Tracheal epithelial cell (primary cell): ENCODE measurements around the gene PCDH10. TPM values are rescaled to one million over a fixed set of nuclear protein-coding genes. Genes with fewer than 3 reads are reported as not detected.

Experiments used
- total RNA-seq: library from RNA; depleted of rRNA; stranded (reverse); fragments of >200 nt; gene quantifications from 2 replicates; pipeline ENCODE4 v1.2.1, GENCODE V29; 2014

The PCDH10 gene, protein sequence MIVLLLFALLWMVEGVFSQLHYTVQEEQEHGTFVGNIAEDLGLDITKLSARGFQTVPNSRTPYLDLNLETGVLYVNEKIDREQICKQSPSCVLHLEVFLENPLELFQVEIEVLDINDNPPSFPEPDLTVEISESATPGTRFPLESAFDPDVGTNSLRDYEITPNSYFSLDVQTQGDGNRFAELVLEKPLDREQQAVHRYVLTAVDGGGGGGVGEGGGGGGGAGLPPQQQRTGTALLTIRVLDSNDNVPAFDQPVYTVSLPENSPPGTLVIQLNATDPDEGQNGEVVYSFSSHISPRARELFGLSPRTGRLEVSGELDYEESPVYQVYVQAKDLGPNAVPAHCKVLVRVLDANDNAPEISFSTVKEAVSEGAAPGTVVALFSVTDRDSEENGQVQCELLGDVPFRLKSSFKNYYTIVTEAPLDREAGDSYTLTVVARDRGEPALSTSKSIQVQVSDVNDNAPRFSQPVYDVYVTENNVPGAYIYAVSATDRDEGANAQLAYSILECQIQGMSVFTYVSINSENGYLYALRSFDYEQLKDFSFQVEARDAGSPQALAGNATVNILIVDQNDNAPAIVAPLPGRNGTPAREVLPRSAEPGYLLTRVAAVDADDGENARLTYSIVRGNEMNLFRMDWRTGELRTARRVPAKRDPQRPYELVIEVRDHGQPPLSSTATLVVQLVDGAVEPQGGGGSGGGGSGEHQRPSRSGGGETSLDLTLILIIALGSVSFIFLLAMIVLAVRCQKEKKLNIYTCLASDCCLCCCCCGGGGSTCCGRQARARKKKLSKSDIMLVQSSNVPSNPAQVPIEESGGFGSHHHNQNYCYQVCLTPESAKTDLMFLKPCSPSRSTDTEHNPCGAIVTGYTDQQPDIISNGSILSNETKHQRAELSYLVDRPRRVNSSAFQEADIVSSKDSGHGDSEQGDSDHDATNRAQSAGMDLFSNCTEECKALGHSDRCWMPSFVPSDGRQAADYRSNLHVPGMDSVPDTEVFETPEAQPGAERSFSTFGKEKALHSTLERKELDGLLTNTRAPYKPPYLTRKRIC
- under 0.01 TPM in 2 replicates for total RNA-seq

DNA sequence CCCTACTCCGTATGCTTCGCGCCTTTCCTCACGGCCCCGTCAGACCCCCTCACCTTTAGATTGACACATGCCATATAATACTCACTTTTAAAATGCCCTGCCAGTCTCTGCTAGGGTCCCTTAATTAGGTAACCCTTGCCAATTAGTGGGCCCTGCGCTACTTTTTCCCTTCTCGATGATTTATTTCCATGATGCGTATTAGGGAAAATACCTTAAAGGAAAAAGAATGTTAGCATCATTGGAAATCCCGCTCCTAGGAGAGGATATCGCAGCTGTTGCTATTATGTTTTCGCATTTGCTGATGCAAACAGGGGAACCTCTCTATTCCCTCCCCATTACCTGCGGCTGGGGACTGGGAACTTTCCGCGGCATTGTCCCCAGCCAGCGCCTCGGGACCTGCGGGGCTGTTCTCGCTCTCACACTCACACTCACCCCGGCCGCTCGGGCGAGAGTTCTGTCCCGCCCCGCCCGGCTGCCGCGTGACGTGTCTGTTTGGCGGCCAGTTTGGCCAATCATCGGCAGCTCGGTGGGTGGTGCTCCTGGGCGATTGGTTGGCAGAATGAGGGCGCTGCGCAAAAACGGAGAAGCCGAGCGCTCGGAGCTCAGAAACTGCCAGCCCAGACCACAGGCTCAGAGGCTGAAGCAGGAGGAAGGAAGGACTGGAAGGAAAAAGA, at the start of gene PCDH10:
PCDH10 (plus strand) TSS at position 605 of the 674 bp plus-strand sequence. CDS start 847 bp downstream, outside the sequence.

